Upper lobe of right lung (tissue), 1 donor: ENCODE measurements around the gene GPR173. TPM values are rescaled to one million over a fixed set of nuclear protein-coding genes. Genes with fewer than 3 reads are reported as not detected.
A peak's percentile ranks its signal among the peaks of the same experiment; 100 is the strongest.

Experiments
- ATAC-seq: fragments of 200-7000 bp; cut with Tn5 transposase; one replicate; pipeline ENCODE4 v1.9.1; 2020; ENCODE audit warnings: mild to moderate bottlenecking, moderate library complexity
- DNase-seq: peaks from one replicate; pipeline ENCODE4 v3.0.0-alpha.2; 2020
- H3K27ac ChIP-seq: fragments of 200-600 bp; one replicate; pipeline ENCODE4 v1.8.0; 2022
- H3K27me3 ChIP-seq: fragments of 200-600 bp; one replicate; pipeline ENCODE4 v1.8.0; 2022; ENCODE audit warnings: mild to moderate bottlenecking
- H3K36me3 ChIP-seq: fragments of 200-600 bp; one replicate; pipeline ENCODE4 v1.8.0; 2022
- H3K4me1 ChIP-seq: fragments of 200-600 bp; one replicate; pipeline ENCODE4 v1.8.0; 2022
- H3K4me3 ChIP-seq: fragments of 200-600 bp; one replicate; pipeline ENCODE4 v1.8.0; 2022; ENCODE audit warnings: mild to moderate bottlenecking
- H3K9me3 ChIP-seq: fragments of 200-600 bp; one replicate; pipeline ENCODE4 v1.8.0; 2022
- CTCF ChIP-seq: fragments of 200-600 bp; IDR thresholded peaks from one replicate; pipeline ENCODE4 v1.8.0; 2022; ENCODE audit warnings: antibody characterized with exemption
- intact Hi-C: fragments of 100-400 bp; cut with DNase I; formaldehyde crosslinking; loops from one replicate; pipeline ENCODE4 v1.11.0; 2022
- total RNA-seq: library from RNA; stranded (reverse); fragmentation: NEBNext Ultra II Directional; extraction: Animal tissue kit (Norgen Biotek cat#: 25700); gene quantifications from one replicate; pipeline ENCODE4 v1.2.1, GENCODE V29; 2021
- donor health status: DM: no; HTN: yes; CAD: no; lungs with severe emphysema.

Gene GPR173
- total RNA-seq, 1 donor from 2014 or later: 1.3 TPM

- Histone ChIP-seq H3K4me3 (no peak overlapping the region), H3K4me1 (no peaks in the 10 kb centered on the region), H3K9me3 (no peaks in the 10 kb centered on the region), H3K27me3 (no peaks in the 10 kb centered on the region), H3K27ac (no peak overlapping the region), H3K36me3 (no peaks in the 10 kb centered on the region)
- no peak for TF ChIP-seq CTCF
- intact Hi-C loops: no loop called here
- DNase-seq (no peak), ATAC-seq (no peak)
Measured at GRCh38 chrX:53071064-53071463, 22.5 kb downstream of the GPR173 start.

- Histone ChIP-seq H3K36me3 (no peaks in the 10 kb centered on the region), H3K9me3 (no peaks in the 10 kb centered on the region), H3K4me1 (no peaks in the 10 kb centered on the region), H3K4me3 (peak overlapping the region; percentile 40), H3K27me3 (no peaks in the 10 kb centered on the region), H3K27ac (peak overlapping the region; percentile 36)
- intact Hi-C loops: no loop called here
- TF ChIP-seq CTCF: peak; percentile 65
- peak; percentile 97 for ATAC-seq
- peak; percentile 80 for DNase-seq
Measured at GRCh38 chrX:53071604-53072417, 23.2 kb downstream of the GPR173 start.

- DNase-seq (no peak), ATAC-seq (no peak)
- no peaks in the 10 kb centered on the region for H3K9me3 ChIP-seq
- no peak overlapping the region for H3K4me3 ChIP-seq
- no peak for TF ChIP-seq CTCF
- H3K4me1 ChIP-seq: no peaks in the 10 kb centered on the region
- H3K27me3 ChIP-seq: no peaks in the 10 kb centered on the region
- intact Hi-C loops: no loop called here
- H3K27ac ChIP-seq: peak overlapping the region; percentile 36
- no peaks in the 10 kb centered on the region for H3K36me3 ChIP-seq
Measured at GRCh38 chrX:53072418-53073114, 24.0 kb downstream of the GPR173 start.

- Histone ChIP-seq H3K4me3 (no peak overlapping the region), H3K27me3 (no peaks in the 10 kb centered on the region), H3K27ac (no peak overlapping the region), H3K4me1 (no peaks in the 10 kb centered on the region), H3K36me3 (no peaks in the 10 kb centered on the region), H3K9me3 (no peaks in the 10 kb centered on the region)
- intact Hi-C loops: no loop called here
- ATAC-seq (no peak), DNase-seq (no peak)
- no peak for TF ChIP-seq CTCF
Measured at GRCh38 chrX:53073115-53073586, 24.6 kb downstream of the GPR173 start.

GRCh38 chrX:53075011-53075410, 26.4 kb downstream of the GPR173 start:
- no peak for TF ChIP-seq CTCF
- Histone ChIP-seq H3K36me3 (no peaks in the 10 kb centered on the region), H3K27me3 (no peaks in the 10 kb centered on the region), H3K4me3 (no peak overlapping the region), H3K4me1 (no peaks in the 10 kb centered on the region), H3K27ac (no peak overlapping the region), H3K9me3 (no peaks in the 10 kb centered on the region)
- intact Hi-C loops: no loop called here
- no peak for DNase-seq
- ATAC-seq: no peak
